ENCODE results near the gene NFIA.

GRCh38 chr1:61190618-61191432 is 108.5 kb downstream of the NFIA start:
- TF ChIP-seq POLR2A (IDR thresholded peaks at IDR 0.05; ENCODE audit: low read depth, low read length) (no peak), PAX5 (IDR thresholded peaks at IDR 0.05; ENCODE audit: insufficient read depth, low read length, severe bottlenecking) (no peak), POLR2AphosphoS5 (IDR thresholded peaks at IDR 0.05; ENCODE audit: low read depth, low read length) (no peak), TAF1 (IDR thresholded peaks at IDR 0.05; ENCODE audit: low read depth, low read length) (no peak), SPI1 (IDR thresholded peaks at IDR 0.05; ENCODE audit: low read depth, low read length) (no peak)

Measured in GM12891 (cell line).